Smooth muscle cell (in vitro differentiated cells): ENCODE data around the gene TMEM39B. TPM values are rescaled to one million over a fixed set of nuclear protein-coding genes. Genes with fewer than 3 reads are reported as not detected.
"Not testable (repeated sequence)": the region's sequence is repeated elsewhere in the genome, so short reads cannot be mapped to it uniquely, and the experiment has no call there.

Source experiments
- DNase-seq: peaks from one replicate; lab custom pipeline; 2025; ENCODE audit not compliant: unreplicated experiment; lab: John Stamatoyannopoulos, UW
- H2AFZ ChIP-seq: fragments of 200-600 bp; sonication (generic); 2 replicates; pipeline ENCODE4 v1.6.0; 2016; ENCODE audit warnings: antibody characterized with exemption, low read depth, mild to moderate bottlenecking
- H3F3A ChIP-seq: fragments of 200-600 bp; sonication (generic); 2 replicates; pipeline ENCODE4 v1.6.0; 2017; ENCODE audit warnings: antibody characterized with exemption, low read depth
- H3K27ac ChIP-seq: fragments of 200-600 bp; sonication (generic); 2 replicates; pipeline ENCODE4 v1.5.1; 2016; ENCODE audit warnings: low read depth, mild to moderate bottlenecking
- H3K27me3 ChIP-seq: fragments of 200-600 bp; sonication (generic); 2 replicates; pipeline ENCODE4 v1.6.1; 2016; ENCODE audit warnings: low read depth, mild to moderate bottlenecking
- H3K36me3 ChIP-seq: fragments of 200-600 bp; sonication (generic); 2 replicates; pipeline ENCODE4 v1.5.1; 2016; ENCODE audit warnings: low read depth
- H3K4me1 ChIP-seq: fragments of 200-600 bp; sonication (generic); 2 replicates; pipeline ENCODE4 v1.5.1; 2016; ENCODE audit warnings: low read depth
- H3K4me2 ChIP-seq: fragments of 200-600 bp; sonication (generic); 2 replicates; pipeline ENCODE4 v1.6.0; 2016; ENCODE audit warnings: mild to moderate bottlenecking
- H3K4me3 ChIP-seq: fragments of 200-600 bp; sonication (generic); 2 replicates; pipeline ENCODE4 v1.5.1; 2016; ENCODE audit warnings: mild to moderate bottlenecking
- H3K79me2 ChIP-seq: fragments of 200-600 bp; sonication (generic); 2 replicates; pipeline ENCODE4 v1.6.0; 2016; ENCODE audit warnings: low read depth, mild to moderate bottlenecking
- H3K9ac ChIP-seq: fragments of 200-600 bp; sonication (generic); 2 replicates; pipeline ENCODE4 v1.6.0; 2016; ENCODE audit warnings: low read depth
- H3K9me3 ChIP-seq: fragments of 200-600 bp; sonication (generic); replicated peaks from 2 replicates; pipeline ENCODE4 v1.5.1; 2016; ENCODE audit warnings: low read depth
- H4K20me1 ChIP-seq: fragments of 200-600 bp; sonication (generic); 2 replicates; pipeline ENCODE4 v1.6.0; 2016; ENCODE audit warnings: low read depth
- CTCF ChIP-seq: fragments of 200-600 bp; sonication (generic); IDR thresholded peaks from 2 replicates; pipeline ENCODE4 v1.5.1; 2017; ENCODE audit warnings: borderline replicate concordance, mild to moderate bottlenecking, antibody characterized with exemption; ENCODE audit not compliant: insufficient read depth, poor library complexity, severe bottlenecking
- WGBS: methylation state at CpG from one replicate; pipeline ENCODE4 v1.1.7; 2016; ENCODE audit warnings: low lambda C conversion rate; 5-methylcytosine and 5-hydroxymethylcytosine counted together
- polyA plus RNA-seq: library from polyadenylated mRNA; unstranded; fragments of >200 nt; fragmentation: Nextera tagmentation; extraction: Ambion mirVana; gene quantifications from 2 replicates; pipeline ENCODE4 v1.2.1, GENCODE V29; 2016
- total RNA-seq: library from RNA; depleted of rRNA; stranded (reverse); fragments of >200 nt; gene quantifications from 2 replicates; pipeline ENCODE4 v1.2.3, GENCODE V29; 2014

TMEM39B gene
- total and polyA plus RNA-seq, 2 experiments from 2014 or later = 7.5 to 9.4 TPM

- Histone ChIP-seq H3K4me2 (no peak overlapping the region), H3K4me3 (no peak overlapping the region), H3K9ac (no peak overlapping the region), H2AFZ (no peak overlapping the region), H3K36me3 (peaks cover 12% of the 10 kb centered on the region), H3K79me2 (peaks cover 31% of the 10 kb centered on the region), H3K9me3 (no peaks in the 10 kb centered on the region), H3F3A (peaks cover 33% of the 10 kb centered on the region), H4K20me1 (peaks cover 93% of the 10 kb centered on the region), H3K27ac (no peak overlapping the region), H3K27me3 (no peaks in the 10 kb centered on the region), H3K4me1 (no peaks in the 10 kb centered on the region)
- DNase-seq = no peak
- no peak for TF ChIP-seq CTCF
- 98% methylated on average over 1 of the region's 1 CpG for WGBS
These were observed 16.1 kb upstream of the TMEM39B start for GRCh38 chr1:32056598-32056997.

DNA sequence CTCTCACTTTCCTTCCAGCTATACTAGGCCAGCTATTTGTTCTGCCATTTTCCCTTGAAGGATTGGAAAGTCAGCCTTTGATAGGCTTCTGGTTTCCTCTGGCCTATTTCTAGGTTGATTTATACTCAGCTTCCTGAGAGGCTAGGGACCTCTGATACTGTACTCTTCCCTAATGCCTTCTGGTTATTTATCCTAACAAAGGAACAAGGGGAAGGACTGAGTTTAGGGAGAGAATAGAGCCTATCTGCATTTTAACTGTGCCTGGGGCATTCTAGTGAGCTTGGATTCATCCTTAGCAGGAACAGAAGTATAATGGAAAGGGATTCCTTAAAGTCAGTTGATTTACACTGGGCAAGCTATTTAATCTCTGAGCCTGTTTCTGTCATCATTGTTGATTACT lies 11.8 kb upstream of the TMEM39B start:
- peaks cover 14% of the 10 kb centered on the region for H3K79me2 ChIP-seq
- H3F3A ChIP-seq = peaks cover 42% of the 10 kb centered on the region
- DNase-seq = no peak
- no peak for TF ChIP-seq CTCF
- no peak overlapping the region for H3K4me2 ChIP-seq
- no peaks in the 10 kb centered on the region for H3K9me3 ChIP-seq
- peaks cover 7% of the 10 kb centered on the region for H3K36me3 ChIP-seq
- no peak overlapping the region for H3K4me3 ChIP-seq
- H3K27ac ChIP-seq = peak overlapping the region; percentile 94
- peaks cover 11% of the 10 kb centered on the region for H3K4me1 ChIP-seq
- no peak overlapping the region for H3K9ac ChIP-seq
- no peak overlapping the region for H2AFZ ChIP-seq
- no peaks in the 10 kb centered on the region for H3K27me3 ChIP-seq
- H4K20me1 ChIP-seq = peaks cover 71% of the 10 kb centered on the region

- no peak for DNase-seq
- Histone ChIP-seq H3K9me3 (no peaks in the 10 kb centered on the region), H3K9ac (peak overlapping the region; percentile 68), H4K20me1 (peaks cover 55% of the 10 kb centered on the region), H3K79me2 (no peaks in the 10 kb centered on the region), H2AFZ (no peak overlapping the region), H3K27me3 (no peaks in the 10 kb centered on the region), H3K36me3 (peaks cover 7% of the 10 kb centered on the region), H3K4me2 (peak overlapping the region; percentile 60), H3K27ac (peak overlapping the region; percentile 94), H3F3A (peaks cover 49% of the 10 kb centered on the region), H3K4me1 (peaks cover 11% of the 10 kb centered on the region), H3K4me3 (no peak overlapping the region)
- no peak for TF ChIP-seq CTCF
- WGBS = 73% methylated on average over 4 of the region's 4 CpGs
These were observed 9.9 kb upstream of the TMEM39B start for GRCh38 chr1:32062867-32063230.

DNA sequence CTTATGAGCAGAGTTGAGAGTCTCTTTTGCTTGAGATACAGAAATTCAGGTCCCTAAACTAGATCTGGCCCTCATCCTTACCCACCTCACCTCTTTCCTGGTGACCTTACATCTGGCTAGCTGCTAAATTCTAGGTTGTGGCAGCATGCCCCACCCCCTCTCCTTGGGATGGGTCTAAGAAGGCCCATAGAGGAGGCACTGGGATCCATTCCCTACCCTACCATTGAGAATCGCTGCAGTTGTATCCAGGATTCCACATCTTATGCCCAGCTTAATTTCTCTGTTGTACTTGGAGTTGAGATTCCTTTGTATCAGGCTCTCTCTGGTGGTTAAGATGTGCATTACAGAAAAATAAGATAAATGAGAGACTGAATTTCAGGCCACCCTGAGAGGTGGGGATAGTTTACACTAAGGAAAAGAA lies 9.5 kb upstream of the TMEM39B start:
- Histone ChIP-seq H3K9ac (peak overlapping the region; percentile 68), H4K20me1 (peaks cover 51% of the 10 kb centered on the region), H3F3A (peaks cover 49% of the 10 kb centered on the region), H3K9me3 (no peaks in the 10 kb centered on the region), H2AFZ (no peak overlapping the region), H3K27me3 (no peaks in the 10 kb centered on the region), H3K27ac (peak overlapping the region; percentile 94), H3K36me3 (peaks cover 7% of the 10 kb centered on the region), H3K79me2 (no peaks in the 10 kb centered on the region), H3K4me2 (peak overlapping the region; percentile 60), H3K4me1 (peaks cover 13% of the 10 kb centered on the region), H3K4me3 (no peak overlapping the region)
- DNase-seq = no peak
- WGBS = 77% methylated on average over 1 of the region's 1 CpG
- peak; percentile 41 for TF ChIP-seq CTCF

- Histone ChIP-seq H4K20me1 (peaks cover 32% of the 10 kb centered on the region), H3F3A (peaks cover 53% of the 10 kb centered on the region), H3K4me1 (peaks cover 25% of the 10 kb centered on the region)
- H3K36me3 ChIP-seq, H2AFZ ChIP-seq, DNase-seq, H3K79me2 ChIP-seq, H3K4me3 ChIP-seq, H3K27ac ChIP-seq, H3K4me2 ChIP-seq, H3K9ac ChIP-seq, H3K9me3 ChIP-seq, H3K27me3 ChIP-seq: not testable (repeated sequence)
- WGBS = 89% methylated on average over 20 of the region's 21 CpGs
These were observed 6.9 kb upstream of the TMEM39B start for GRCh38 chr1:32065613-32066488.
